Tongue (tissue), 2 donors: ENCODE results near the gene GPX3. TPM values are rescaled to one million over a fixed set of nuclear protein-coding genes. Genes with fewer than 3 reads are reported as not detected.

ENCODE experiments used
- DNase-seq: peaks from one replicate; pipeline ENCODE4 v3.0.0-alpha.2; 2015
- total RNA-seq: library from RNA; depleted of rRNA; stranded (reverse); fragments of >200 nt; gene quantifications from one replicate; pipeline ENCODE4 v1.2.3, GENCODE V29; 2014

The GPX3 gene, protein sequence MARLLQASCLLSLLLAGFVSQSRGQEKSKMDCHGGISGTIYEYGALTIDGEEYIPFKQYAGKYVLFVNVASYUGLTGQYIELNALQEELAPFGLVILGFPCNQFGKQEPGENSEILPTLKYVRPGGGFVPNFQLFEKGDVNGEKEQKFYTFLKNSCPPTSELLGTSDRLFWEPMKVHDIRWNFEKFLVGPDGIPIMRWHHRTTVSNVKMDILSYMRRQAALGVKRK
- total RNA-seq = 160 TPM

DNA sequence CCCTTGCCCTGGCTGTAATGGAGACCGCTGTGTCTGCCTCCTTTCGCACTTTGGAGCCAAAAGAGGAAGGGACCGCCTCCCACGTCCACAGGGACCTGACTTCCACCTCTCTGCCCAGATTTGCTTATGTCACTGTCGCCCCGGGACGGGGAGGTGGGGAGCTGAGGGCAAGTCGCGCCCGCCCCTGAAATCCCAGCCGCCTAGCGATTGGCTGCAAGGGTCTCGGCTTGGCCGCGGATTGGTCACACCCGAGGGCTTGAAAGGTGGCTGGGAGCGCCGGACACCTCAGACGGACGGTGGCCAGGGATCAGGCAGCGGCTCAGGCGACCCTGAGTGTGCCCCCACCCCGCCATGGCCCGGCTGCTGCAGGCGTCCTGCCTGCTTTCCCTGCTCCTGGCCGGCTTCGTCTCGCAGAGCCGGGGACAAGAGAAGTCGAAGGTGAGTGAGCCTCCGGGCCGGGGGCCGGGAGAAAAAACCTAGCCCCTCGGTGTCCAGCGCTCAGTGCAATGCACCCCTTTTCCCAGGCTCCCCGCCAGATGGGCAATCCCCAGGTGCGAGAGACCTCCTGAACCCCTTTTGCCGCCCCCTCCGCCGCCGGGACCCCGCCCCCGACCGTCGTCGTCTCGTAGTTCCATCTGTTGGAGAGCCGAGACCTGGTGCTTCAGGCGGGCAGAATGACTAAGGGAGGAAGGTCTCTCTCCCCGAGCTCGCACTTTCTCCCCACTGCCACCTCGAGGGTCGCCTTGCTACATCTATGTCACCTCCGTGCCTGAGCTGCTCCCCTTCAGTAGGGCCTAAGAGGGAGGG lies at the start of gene GPX3:
TSS of gene GPX3 (plus strand) at position 288 of the 807 bp plus-strand sequence. CDS start at position 352, 64 bp downstream.
- peak; percentile 82 for DNase-seq

DNA sequence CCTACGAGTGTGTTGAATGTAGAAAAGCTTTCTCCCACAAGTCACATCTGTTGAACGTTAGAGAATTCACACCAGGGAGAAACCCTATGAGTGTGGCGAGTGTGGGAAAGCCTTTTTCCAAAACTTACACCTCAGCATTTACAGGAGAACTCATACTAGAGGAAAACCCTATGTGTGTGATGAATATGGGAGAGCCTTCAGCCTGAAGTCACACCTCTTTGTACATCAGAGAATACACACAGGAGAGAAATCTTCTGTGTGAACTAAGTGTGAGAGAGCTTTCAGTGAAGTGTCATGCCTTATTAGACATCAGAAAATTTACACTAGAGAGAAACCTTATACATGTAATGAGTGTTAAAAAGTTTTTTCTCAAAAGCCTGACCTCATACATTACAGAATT lies 41.8 kb upstream of the GPX3 start:
- no peak for DNase-seq

DNA sequence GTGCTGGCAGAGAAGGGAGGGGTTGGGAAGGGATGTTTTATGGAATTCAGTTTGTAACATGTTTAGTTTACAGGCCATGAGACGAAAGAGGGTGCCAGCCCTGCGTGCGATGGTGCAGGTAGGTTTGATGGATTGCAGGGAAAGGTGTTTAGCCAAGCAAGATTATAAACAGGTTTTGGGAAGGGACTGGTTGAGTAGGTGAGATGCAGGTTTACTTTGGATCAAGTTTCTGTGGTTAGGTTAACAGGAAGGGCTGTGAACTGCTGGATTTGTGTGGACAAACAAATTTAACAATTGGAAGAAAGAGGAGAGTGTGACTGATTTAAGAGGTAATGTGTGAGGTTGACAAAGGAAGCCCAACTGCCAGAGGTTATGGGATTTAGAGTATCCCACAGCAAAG lies 32.6 kb upstream of the GPX3 start:
- no peak for DNase-seq

DNA sequence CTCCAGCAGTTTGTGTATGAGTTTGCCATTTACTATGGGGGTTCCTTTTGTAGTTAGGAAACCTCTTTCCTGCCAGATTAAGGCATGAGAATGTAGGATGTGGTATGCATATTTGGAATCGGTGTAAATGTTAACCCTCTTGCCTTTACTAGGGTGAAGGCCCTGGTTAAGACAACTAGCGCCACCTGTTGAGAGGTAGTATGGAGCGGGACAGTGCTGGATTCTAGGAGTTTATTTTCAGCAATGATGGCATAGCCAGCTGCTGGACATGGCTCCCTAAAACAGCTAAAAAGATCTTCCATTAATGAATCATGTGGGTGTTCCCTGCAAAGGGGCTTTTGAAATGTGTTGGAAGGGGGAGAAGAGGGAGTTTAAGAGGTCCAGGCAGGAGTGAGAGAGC lies 30.7 kb upstream of the GPX3 start:
- DNase-seq = no peak

DNA sequence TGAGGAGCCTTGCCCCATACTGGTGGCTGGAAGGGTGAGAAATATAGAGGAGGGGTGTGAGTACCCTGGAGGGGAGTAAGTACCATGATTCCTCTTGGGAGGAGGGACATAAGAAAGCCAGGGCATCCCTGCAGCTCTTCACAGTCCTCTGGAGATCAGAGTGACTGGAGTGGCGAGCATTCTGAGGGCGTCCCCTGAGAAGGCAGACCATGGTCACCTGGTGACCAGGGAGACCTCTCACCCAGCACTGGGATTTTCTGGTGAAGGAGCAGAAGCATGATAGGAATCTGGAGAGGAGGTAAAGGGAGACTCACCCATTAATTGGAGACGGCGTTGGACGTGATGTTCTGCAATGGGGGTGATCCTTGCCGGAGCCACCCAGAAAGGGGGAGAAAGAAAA lies 27.7 kb upstream of the GPX3 start:
- no peak for DNase-seq

DNA sequence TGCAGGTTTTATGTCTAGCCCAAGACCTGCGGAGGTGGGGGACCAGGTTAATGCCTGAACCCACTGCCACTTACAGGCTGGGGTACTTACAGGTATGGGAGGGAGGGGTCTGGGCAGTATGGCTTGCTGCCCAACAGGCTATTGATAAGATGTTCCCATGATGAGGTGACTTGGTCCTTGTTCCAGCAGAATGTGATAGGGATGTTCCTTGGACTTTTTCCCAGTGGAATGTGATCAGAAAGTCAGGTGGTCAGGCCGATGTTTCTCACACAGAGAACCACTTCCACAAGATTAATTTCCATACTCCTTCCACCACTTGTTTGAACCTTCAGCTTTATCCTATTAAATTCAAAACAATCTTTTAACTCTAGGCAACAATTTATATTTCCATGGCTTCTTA lies 27.0 kb upstream of the GPX3 start:
- DNase-seq = no peak

DNA sequence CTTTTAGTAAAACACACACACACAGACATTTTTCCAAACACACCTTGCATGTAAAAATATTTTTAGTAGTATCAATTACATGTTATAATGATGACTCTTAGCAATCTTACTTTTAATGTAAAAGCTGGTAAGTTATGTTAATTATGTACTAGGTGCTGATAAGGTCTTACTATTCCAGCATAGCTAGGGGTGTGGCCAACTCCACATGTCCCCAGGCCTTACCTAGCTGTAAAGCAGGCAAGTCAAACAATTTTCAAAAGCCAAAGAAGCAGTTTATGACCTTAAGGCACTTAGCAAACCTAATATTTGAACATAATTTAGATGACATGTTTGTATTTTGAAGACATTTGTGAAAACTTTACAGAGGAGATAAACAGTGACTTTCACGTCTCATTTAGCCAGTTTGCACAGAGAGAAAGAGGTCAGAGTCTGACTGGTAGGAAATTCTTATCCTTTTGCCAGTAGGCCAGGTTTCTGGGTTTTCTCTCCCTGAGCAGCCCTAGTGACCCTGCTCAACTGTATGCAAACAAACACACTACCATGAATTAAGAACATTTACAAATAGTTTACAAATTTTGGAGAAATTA lies 26.5 kb upstream of the GPX3 start:
- DNase-seq = no peak

DNA sequence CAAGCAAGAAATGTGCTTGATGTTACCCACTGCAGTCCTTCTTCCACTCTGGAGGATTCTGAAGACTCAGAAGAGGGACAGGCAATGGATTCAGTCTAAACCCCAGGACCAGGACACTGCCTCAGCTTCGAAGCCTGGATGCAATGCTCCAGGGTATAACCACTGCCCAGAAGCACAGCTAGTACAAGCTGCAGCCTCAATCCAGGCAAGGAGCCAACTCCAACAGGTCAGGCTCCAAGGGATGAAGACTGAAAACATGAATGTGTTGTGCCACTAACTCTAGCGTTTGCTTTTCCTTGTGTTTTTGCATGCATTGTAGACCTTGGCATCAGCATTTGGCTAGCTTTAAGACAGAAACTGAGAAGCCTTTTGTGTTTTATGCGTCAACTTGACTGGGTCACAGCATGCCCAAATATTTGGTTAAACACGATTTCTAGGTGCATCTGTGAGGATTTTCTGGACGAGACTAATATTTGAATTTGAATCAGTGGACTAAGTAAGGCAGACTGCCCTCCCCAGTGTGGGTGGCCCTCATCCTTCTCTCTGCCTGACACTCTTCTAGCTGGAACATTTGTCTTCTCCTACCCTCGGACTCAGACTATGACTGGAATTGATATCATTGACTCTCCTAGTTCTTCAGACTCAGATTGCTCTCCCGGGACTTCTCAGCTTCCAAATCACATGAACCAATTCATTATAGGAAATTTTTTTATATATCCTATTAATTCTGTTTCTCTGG lies 20.5 kb upstream of the GPX3 start:
- DNase-seq = peak; percentile 50

DNA sequence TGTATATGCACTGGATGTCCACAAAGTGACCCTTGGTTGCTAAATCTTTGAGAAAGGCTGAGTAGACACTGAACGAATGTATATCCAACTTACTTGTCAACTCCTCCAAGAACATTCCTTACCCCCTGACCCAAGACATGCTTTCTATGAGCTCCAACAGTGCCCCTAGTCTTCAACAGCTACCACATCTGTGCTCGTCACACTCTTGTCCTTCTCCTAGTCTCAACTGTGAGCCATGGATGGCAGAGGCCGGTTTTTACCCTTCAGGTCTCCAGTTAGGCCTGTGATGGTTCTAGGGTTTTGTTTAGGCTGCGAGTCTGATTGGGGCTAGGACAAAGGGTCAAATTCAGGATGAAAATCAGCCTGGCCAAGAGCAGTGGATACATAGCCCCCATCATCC lies 19.0 kb upstream of the GPX3 start:
- DNase-seq = no peak

DNA sequence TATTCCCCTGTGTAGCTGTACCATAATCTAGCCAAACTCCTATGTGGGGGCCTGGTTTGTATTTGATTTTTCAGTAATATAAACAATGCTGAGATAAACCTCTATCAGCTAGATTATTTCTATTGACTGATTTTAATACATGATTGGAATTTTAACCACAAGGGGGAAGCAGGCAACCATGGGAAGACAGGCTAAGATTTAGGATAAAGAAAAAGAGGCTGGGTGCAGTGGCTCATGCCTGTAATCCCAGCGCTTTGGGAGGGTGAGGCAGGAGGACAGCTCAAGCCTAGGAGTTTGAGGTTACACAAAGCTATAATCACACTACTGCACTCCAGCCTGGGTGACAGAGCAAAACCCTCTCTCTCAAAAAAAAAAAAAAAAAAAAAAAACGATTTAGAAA lies 18.1 kb upstream of the GPX3 start:
- DNase-seq = peak; percentile 69

DNA sequence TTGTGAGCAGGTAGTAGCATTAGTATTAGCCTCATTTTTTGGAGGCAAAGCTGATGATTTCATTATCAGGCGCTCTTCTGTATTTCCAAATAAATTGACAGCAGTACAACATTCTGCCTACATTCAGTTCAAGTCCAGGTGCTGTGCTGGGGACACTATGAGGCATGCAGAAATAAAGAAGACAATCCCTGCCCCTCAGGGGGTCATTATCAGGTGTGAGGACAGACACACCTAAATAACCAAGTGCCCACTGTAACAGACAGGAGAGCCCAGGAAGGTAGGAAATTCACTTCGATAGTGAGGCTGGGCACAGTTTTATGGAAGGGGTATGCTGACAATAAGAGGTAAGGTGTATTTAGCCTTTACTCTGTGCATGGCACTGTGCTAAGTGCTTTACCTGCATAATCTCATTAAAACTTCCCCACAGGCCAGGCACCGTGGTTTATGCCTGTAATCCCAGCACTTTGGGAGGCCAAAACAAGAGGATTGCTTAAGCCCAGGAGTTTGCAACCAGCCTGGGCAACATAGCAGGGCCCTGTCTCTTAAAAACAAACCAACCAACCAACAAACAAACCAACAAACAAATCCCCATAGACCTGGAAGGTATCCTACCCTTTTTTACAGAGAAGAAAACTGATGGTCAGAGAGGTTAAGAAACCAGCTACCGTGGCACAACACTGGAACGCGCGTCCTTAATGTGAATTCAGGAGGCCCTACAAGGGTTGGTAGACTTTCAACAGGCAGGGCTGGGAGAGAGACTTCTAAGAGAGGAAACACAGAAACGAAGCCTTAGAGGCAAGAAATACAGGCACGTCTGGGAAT lies 17.5 kb upstream of the GPX3 start:
- DNase-seq = no peak

DNA sequence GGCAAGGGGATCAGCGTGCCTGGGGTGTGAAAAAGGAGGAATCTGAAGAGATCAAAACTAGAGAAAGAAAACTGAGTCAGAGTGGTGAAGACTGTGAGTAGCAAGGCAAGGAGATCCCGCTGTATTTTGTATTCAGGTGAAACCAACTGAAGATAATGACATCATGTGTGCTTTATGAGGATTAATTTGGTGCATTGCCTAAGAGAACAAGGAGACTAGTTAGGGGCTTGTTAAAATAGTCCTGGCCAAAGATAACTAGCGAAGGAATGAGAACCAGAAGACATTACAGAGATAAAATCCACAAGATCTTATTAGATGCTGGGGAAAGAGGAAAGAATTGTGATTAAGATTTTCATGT lies 16.9 kb upstream of the GPX3 start:
- no peak for DNase-seq

DNA sequence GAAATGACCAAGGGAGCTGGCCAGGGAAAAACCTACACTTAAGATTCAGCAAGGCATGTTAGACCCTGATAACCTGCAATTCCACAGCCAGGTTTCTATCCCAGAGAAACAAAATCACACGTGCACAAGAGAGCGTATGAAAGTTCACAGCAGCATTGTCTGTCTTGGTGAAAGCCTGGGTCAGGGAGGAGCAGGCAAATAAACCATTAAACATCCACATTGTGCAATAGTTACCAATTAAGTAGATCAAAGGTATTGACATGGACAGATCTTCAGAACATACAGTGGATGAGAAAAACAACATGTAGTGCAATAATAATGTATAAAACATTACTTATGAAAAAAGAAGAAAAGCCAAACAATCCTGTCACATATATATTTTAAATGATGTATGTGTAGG lies 15.9 kb upstream of the GPX3 start:
- DNase-seq = no peak

DNA sequence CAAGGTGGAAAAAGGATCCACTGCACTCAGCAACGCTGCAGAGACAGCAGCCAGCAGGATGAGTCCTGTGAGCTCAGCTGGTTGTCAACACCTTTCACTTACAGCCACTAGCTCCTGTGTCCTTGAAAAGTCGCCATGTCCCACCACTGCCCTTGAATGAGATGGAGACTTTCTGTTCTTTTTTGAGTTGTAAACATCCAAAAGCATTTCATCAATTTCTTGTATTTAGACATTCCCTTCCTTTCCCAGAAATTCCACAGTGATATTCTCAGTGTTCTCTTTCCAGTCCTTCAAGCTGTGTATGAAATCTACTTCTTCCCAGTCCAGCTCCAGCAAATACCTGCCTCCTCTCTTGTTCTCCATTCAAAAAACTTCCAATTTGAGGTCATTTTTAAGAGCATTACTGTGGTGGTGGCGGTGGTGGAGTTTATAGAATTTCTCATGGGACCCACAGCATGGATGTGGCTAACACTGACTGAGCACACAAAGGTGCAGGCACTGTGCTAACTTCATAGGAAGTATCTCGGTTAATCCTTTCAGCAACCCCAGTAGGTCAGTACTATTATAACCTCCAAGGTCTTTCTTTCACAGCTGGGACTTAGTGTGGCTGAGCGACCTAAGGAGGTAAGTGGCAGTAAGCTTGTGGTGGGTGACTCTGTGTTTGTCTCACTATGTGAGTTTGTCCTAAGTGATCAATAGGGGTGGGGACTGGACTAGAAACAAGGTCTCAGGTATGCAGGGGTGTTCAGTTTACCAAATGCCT lies 15.0 kb upstream of the GPX3 start:
- peak; percentile 67 for DNase-seq

DNA sequence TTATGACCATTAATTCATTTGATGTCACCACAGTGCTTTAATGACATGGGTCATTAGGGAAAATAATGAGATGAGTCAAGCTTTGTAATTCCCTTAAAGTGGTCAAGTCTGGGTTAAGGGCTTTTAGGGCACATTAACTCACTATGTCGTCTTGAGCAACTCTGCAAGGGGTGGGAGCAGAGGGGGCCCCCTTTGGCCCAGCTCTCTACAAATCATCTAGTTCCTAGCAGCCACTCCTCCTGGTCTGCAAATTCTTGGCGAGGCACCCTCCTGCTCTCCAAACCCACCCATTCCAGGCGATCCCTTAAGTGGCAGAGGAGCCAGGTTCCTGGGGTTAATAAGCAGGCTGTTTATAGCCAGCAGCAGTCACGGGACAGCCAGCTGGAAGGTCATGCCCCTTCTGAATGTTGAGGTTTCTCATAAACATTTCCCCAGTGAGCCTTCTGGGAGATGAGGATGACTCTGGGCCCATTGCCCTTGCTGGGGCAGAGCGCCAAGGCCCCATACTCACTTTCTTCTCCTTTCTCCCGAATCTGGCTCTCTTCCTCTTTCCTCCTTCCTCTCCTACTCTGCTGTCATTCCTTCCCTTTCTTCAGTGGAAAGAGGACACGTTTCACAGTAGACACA lies 14.3 kb upstream of the GPX3 start:
- DNase-seq = peak; percentile 83

DNA sequence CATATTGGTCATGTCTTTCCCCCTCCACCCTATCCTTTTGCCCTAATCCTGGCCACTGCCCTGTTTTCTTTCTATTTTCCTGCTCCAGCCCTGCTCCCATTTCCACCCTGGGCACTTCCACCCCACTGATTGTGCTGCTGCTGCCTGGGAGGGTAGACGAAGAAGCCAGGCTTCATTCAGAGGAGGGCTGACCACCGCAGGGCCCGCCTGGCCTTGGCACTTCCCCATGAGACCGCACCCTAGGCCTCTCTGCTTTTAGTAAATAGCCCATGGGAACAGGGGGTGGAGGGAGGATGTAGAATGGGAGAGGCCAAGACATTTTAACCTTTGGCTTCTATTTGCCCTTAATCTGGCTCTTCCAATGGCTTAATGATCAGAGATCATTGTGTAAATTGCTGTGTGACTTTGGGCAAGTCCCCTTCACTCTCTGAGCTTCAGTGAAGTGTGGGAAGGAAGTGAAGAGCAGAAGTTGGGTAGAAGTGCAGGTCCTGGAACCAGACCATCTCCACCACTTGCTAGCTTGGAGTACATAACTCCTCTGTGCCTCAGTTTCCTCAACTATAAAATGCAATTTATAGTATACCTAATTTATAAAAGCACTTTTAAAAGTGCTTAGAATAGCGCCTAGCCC lies 13.6 kb upstream of the GPX3 start:
- no peak for DNase-seq

DNA sequence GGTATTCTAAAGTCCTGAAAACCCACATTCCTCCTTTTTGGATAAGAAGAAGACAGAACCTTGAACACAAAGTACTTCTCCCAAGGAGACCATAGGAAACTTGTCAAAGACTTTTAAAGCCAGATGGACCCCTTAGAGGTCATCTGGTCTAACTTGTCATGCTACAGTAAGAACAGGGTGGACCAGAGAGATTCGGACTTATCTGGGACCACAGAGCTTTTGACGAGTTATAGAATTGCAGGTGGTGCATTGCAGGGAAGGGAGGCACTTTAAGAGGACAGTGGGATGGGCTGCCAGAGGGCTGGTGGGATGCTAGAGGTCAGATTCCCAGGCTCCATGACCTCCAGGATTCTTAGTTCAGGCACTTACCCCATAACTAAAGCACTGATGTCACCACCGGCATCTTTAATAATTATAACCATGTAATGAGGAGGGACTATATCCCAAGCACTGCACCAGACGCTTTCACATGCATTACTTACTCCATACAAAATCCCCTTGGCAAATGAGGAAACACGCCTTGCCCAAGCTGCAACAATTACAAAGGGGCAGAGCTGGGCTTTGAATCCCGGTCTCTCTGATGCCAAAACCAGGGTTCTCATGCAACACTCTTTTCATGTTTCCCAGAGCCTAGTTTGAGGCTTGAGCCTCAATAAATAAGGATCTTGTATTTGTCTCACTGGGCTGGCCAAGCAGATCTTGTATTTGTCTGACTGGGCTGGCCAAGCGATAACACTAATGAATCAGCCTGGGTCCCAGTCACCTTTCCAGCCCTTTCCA lies 12.8 kb upstream of the GPX3 start:
- peak; percentile 54 for DNase-seq

DNA sequence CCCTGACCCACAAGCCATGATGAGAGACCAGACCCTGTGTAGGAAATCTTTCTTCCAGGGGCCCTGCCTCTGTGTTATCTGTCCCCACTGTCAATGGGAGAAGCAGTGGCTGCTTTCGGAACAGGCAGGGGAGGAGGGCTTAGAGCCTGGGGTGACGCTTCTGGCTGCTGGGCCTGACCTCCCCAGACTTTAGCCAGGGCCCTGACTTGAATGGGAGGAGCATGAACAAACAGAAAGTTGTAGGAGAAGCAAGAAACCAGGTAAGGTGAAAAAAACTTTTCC lies 12.2 kb upstream of the GPX3 start:
- no peak for DNase-seq

DNA sequence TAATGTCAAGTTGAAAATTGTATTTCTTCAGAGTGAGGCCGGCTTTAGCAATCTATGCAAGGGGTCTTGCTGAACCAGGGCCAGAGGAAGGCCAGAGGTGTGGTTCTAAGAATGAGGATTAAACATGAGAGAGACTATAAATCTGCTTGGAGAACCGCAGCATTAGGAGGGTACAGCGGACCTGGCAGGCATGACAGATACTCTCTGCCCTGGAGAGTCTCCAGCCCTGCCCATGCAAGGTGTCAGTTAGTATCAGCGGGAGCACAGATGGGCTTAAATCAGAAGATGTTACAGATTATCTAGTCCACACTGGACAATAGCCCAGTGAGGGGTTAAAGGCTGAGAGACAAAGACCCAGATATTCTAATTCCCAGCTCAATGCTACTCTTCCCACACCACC lies 11.5 kb upstream of the GPX3 start:
- DNase-seq = no peak

DNA sequence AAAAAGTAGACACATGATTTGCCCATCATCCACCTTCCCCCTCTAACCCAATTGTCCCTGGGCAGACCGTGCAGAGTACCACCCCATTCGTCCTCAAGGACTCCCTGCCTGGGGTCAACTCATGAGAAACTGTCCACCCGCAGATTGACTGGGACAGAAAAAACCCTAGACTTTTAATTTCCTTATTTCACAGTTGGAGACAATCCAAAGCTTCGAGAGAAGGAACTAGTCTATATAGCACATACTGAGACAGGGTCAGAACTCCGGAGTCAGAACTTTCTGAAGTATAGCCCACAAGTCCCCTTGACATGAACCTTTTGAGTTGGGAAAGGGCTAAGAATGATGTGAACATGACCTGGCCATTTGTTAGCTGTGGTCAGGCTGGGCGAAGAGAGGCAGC lies 7.5 kb upstream of the GPX3 start:
- no peak for DNase-seq
